GM12878 (cell line): Measurements from ENCODE around the gene CCDC187. TPM values are rescaled to one million over a fixed set of nuclear protein-coding genes. Genes with fewer than 3 reads are reported as not detected.

Experiments
- ATAC-seq: fragments of 200-7000 bp; cut with Tn5 transposase; 3 replicates; pipeline ENCODE4 v1.9.1; 2020; ENCODE audit warnings: mild to moderate bottlenecking, moderate library complexity
- BruUV-seq: library from RNA; stranded (reverse); fragments of 400-500 nt; replicated peaks from 2 replicates; lab custom pipeline; 2021; lab: Mats Ljungman, UMichigan
- CTCF ChIA-PET: fragments of 300-600 bp; sonication (Branson Sonifier 250); formaldehyde crosslinking; extraction: SDS; loops from one replicate; lab custom pipeline; 2021; ENCODE audit warnings: inconsistent platforms; lab: Yijun Ruan, JAX
- POLR2A ChIA-PET: fragments of 350-600 bp; formaldehyde crosslinking; extraction: SDS; loops from one replicate; lab custom pipeline; 2021; ENCODE audit warnings: inconsistent platforms; lab: Charles Lee
- RAD21 ChIA-PET: fragments of 300-600 bp; sonication (Branson Sonifier 250); formaldehyde crosslinking; loops from one replicate; lab custom pipeline; 2023; ENCODE audit warnings: antibody characterized with exemption; ENCODE audit not compliant: unreplicated experiment; lab: Charles Lee
- SMC1A ChIA-PET: fragments of 300-600 bp; sonication (Branson Sonifier 250); formaldehyde crosslinking; loops from one replicate; lab custom pipeline; 2023; ENCODE audit not compliant: unreplicated experiment, uncharacterized antibody; lab: Charles Lee
- DNase-seq: peaks from one replicate; pipeline ENCODE4 v3.0.0-alpha.2; 2011; ENCODE audit warnings: low read depth, low spot score
- FAIRE-seq: peaks from 3 replicates; lab custom pipeline; 2011; peaks lifted over from hg19 to GRCh38; lab: Jason Lieb, UNC
- H2AFZ ChIP-seq: 2 replicates; pipeline ENCODE4 v1.6.0; 2011; ENCODE audit warnings: low read depth, low read length, control low read depth; ENCODE audit not compliant: control insufficient read depth
- H3K27ac ChIP-seq: 2 replicates; pipeline ENCODE4 v1.5.1; 2011; ENCODE audit warnings: control low read depth; ENCODE audit not compliant: control insufficient read depth, insufficient read depth
- H3K27me3 ChIP-seq, 2 experiments: replicated peaks in 1 of 2; 2 replicates each; pipeline versions ENCODE4 v1.6.0 to v1.6.1; 2011; ENCODE audit warnings: low read length in 1 of 2; ENCODE audit not compliant: control insufficient read depth in 2 of 2, insufficient read depth in 2 of 2
- H3K36me3 ChIP-seq, 2 experiments: 2 replicates each; pipeline ENCODE4 v1.5.1; 2011; ENCODE audit warnings: low read length in 1 of 2; ENCODE audit not compliant: control insufficient read depth in 2 of 2, insufficient read depth in 2 of 2
- H3K4me1 ChIP-seq: 2 replicates; pipeline ENCODE4 v1.6.1; 2011; ENCODE audit warnings: mild to moderate bottlenecking, low read length, moderate library complexity, mixed read lengths; ENCODE audit not compliant: control insufficient read depth, insufficient read depth
- H3K4me2 ChIP-seq: 2 replicates; pipeline ENCODE4 v1.6.0; 2011; ENCODE audit warnings: control low read depth; ENCODE audit not compliant: control insufficient read depth, insufficient read depth
- H3K4me3 ChIP-seq: fragments of 200-600 bp; sonication (generic); 2 replicates; pipeline ENCODE4 v1.5.1; 2016
- H3K79me2 ChIP-seq: 2 replicates; pipeline ENCODE4 v1.6.0; 2011; ENCODE audit warnings: low read length; ENCODE audit not compliant: control insufficient read depth, insufficient read depth
- H3K9ac ChIP-seq: 2 replicates; pipeline ENCODE4 v1.8.0; 2011; ENCODE audit warnings: low read length, control low read depth, mixed read lengths; ENCODE audit not compliant: control insufficient read depth, insufficient read depth
- H3K9me3 ChIP-seq: replicated peaks from 3 replicates; pipeline ENCODE4 v1.5.1; 2011; ENCODE audit warnings: mild to moderate bottlenecking, low read length; ENCODE audit not compliant: control insufficient read depth, insufficient read depth
- H4K20me1 ChIP-seq: 2 replicates; pipeline ENCODE4 v1.6.0; 2011; ENCODE audit not compliant: control insufficient read depth, insufficient read depth
- MYC ChIP-seq: IDR thresholded peaks from 2 replicates; pipeline ENCODE4 v1.6.1; 2011; ENCODE audit warnings: mild to moderate bottlenecking, low read length, moderate library complexity, inconsistent platforms; ENCODE audit not compliant: insufficient read depth, insufficient replicate concordance, insufficient read length, severe bottlenecking
- PKNOX1 ChIP-seq: fragments of 450-650 bp; IDR thresholded peaks from 2 replicates; pipeline ENCODE4 v1.6.1; 2016; ENCODE audit warnings: mild to moderate bottlenecking
- POLR2A ChIP-seq: IDR thresholded peaks from 2 replicates; pipeline ENCODE4 v1.6.1; 2011; ENCODE audit warnings: low read depth, mild to moderate bottlenecking, low read length
- RAD51 ChIP-seq: fragments of 450-650 bp; IDR thresholded peaks from 2 replicates; pipeline ENCODE4 v1.6.1; 2016; ENCODE audit warnings: moderate library complexity, mild to moderate bottlenecking, inconsistent platforms
- TBL1XR1 ChIP-seq: IDR thresholded peaks from 2 replicates; pipeline ENCODE4 v1.6.1; 2012; ENCODE audit warnings: low read depth, low read length, improper control_type of control experiment
- TCF12 ChIP-seq: IDR thresholded peaks from 2 replicates; pipeline ENCODE4 v1.6.1; 2011; ENCODE audit warnings: low read depth, mild to moderate bottlenecking, low read length
- ZNF207 ChIP-seq: fragments of 450-650 bp; IDR thresholded peaks from 2 replicates; pipeline ENCODE4 v1.6.1; 2014; ENCODE audit warnings: antibody characterized with exemption, mild to moderate bottlenecking, borderline replicate concordance
- WGBS: methylation state at CpG from one replicate; pipeline ENCODE4 v1.1.6; 2016; ENCODE audit warnings: low lambda C conversion rate; ENCODE audit not compliant: insufficient replicate concordance, insufficient coverage; ENCODE audit errors: missing lambda C conversion rate; 5-methylcytosine and 5-hydroxymethylcytosine counted together
- in situ Hi-C: fragments of 300-500 bp; cut with MboI; formaldehyde crosslinking; loops from 9 replicates; pipeline ENCODE4 v1.14.3; 2018; ENCODE audit warnings: mixed read lengths
- intact Hi-C: fragments of 100-400 bp; cut with micrococcal nuclease; formaldehyde crosslinking; loops from one replicate; pipeline ENCODE4 v1.14.2; 2022; ENCODE audit not compliant: unreplicated experiment
- polyA plus RNA-seq, 11 experiments: library from polyadenylated mRNA; depleted of rRNA in 4 of 11; unstranded in 6 of 11; stranded (reverse) in 5 of 11; fragments of >200 nt; fragmentation: Nextera tagmentation in 4 of 11; fragmentation: Illumina TruSeq in 1 of 11; extraction: Ambion mirVana in 4 of 11; extraction: Trizol in 1 of 11; gene quantifications; 1 replicate in 1 of 11; 2 replicates in 10 of 11; pipeline versions ENCODE4 v1.2.1 to v1.2.3, GENCODE V29; 2011 to 2016; ENCODE audit warnings: inconsistent platforms in 2 of 11, missing spikeins in 2 of 11, low read depth in 1 of 11
- total RNA-seq, 4 experiments: library from RNA; depleted of rRNA in 3 of 4; stranded (reverse); fragments of >200 nt in 3 of 4; fragmentation: Illumina TruSeq in 1 of 4; extraction: Trizol in 1 of 4; gene quantifications; 2 replicates each; pipeline versions ENCODE4 v1.2.1 to v1.2.3, GENCODE V29; 2013 to 2021

Gene CCDC187
- total and polyA plus RNA-seq, 10 of the 15 experiments (the other 5 are each of a cell fraction or from before 2014, with no cell fraction given): 0.04 to 0.23 (median 0.04) TPM; not detected in 7

- Histone ChIP-seq H3K9ac (no peak overlapping the region), H2AFZ (no peak overlapping the region), H3K27me3 (no peaks in the 10 kb centered on the region), H4K20me1 (no peaks in the 10 kb centered on the region; the same call in 1 of the 2 replicates)
- RAD21 ChIA-PET: no interaction called here
- ATAC-seq: no peak
- no peak for FAIRE-seq
- no peak for TF ChIP-seq TBL1XR1
- TF ChIP-seq RAD51: no peak
- no peak for TF ChIP-seq TCF12
- TF ChIP-seq PKNOX1: no peak
- 0 out of 2 replicates have a peak, but pooled peaks have one; percentile 32 for TF ChIP-seq POLR2A
- TF ChIP-seq MYC: no peak
- TF ChIP-seq ZNF207: no peak
- TF ChIP-seq, all 136 proteins: peak for 1
- in situ Hi-C loops (no loop called here), intact Hi-C loops (no loop called here)
- Histone ChIP-seq H3K36me3 (peaks cover 27 to 36% of the 10 kb centered on the region in 2 experiments), H3K27ac (no peak overlapping the region), H3K4me1 (no peaks in the 10 kb centered on the region), H3K4me3 (no peak overlapping the region), H3K79me2 (no peaks in the 10 kb centered on the region), H3K4me2 (no peak overlapping the region), H3K9me3 (no peaks in the 10 kb centered on the region; the same call in 2 of the 3 replicates)
- CTCF ChIA-PET: interaction anchor here (0.6 to 1.4 kb wide), 3 partner anchors 11 to 95 kb away, joined by 3 to 4 read pairs (median 3); no protein-coding TSS in a partner anchor
- SMC1A ChIA-PET: interaction anchor here (0.8 kb wide), 1 partner anchor 31 kb away, joined by 3 read pairs; no protein-coding TSS in a partner anchor
- POLR2A ChIA-PET: no interaction called here
- no peak for DNase-seq
- 95% methylated on average over 37 of the region's 37 CpGs for WGBS
- no TSS peak for BruUV-seq
Observed at GRCh38 chr9:136216541-136217244, 87.2 kb downstream of the CCDC187 start.
